NCI-H146 treated with DMSO at 0.1 percent for 48 hours (cell line): Measurements from ENCODE around the gene ADARB2.
"Not testable (repeated sequence)": the region's sequence is repeated elsewhere in the genome, so short reads cannot be mapped to it uniquely, and the experiment has no call there.

Experiments
- DNase-seq: peaks from one replicate; lab custom pipeline; 2025; ENCODE audit not compliant: unreplicated experiment; lab: John Stamatoyannopoulos, UW

The ADARB2 gene

GRCh38 chr10:1402016-1402770, 335.1 kb downstream of the ADARB2 start:
- no peak for DNase-seq

- no peak for DNase-seq
Observed at GRCh38 chr10:1401071-1401965, 336.0 kb downstream of the ADARB2 start.

GRCh38 chr10:1400101-1401070, 336.9 kb downstream of the ADARB2 start:
- DNase-seq = no peak

- no peak for DNase-seq
Observed at GRCh38 chr10:1399431-1400100, 337.8 kb downstream of the ADARB2 start.

- DNase-seq = no peak
Observed at GRCh38 chr10:1398626-1399410, 338.5 kb downstream of the ADARB2 start.

- not testable (repeated sequence) for DNase-seq
Observed at GRCh38 chr10:1398116-1398515, 339.2 kb downstream of the ADARB2 start.

- no peak for DNase-seq
Observed at GRCh38 chr10:1396297-1396635, 341.1 kb downstream of the ADARB2 start.

- no peak for DNase-seq
Observed at GRCh38 chr10:1395481-1396296, 341.6 kb downstream of the ADARB2 start.

GRCh38 chr10:1395025-1395480, 342.3 kb downstream of the ADARB2 start:
- no peak for DNase-seq

GRCh38 chr10:1394155-1394912, 343.0 kb downstream of the ADARB2 start:
- DNase-seq = no peak

- no peak for DNase-seq
Observed at GRCh38 chr10:1393481-1393880, 343.8 kb downstream of the ADARB2 start.

- no peak for DNase-seq
Observed at GRCh38 chr10:1392127-1392526, 345.2 kb downstream of the ADARB2 start.

- no peak for DNase-seq
Observed at GRCh38 chr10:1390200-1390599, 347.1 kb downstream of the ADARB2 start.

- no peak for DNase-seq
Observed at GRCh38 chr10:1384026-1384425, 353.3 kb downstream of the ADARB2 start.

- DNase-seq = no peak
Observed at GRCh38 chr10:1382711-1383110, 354.6 kb downstream of the ADARB2 start.

GRCh38 chr10:1381339-1381738, 356.0 kb downstream of the ADARB2 start:
- no peak for DNase-seq

- no peak for DNase-seq
Observed at GRCh38 chr10:1380088-1380671, 357.1 kb downstream of the ADARB2 start.

GRCh38 chr10:1379601-1380000, 357.7 kb downstream of the ADARB2 start:
- no peak for DNase-seq
